ENCODE data around the gene PGAP6. TPM values are rescaled to one million over a fixed set of nuclear protein-coding genes. Genes with fewer than 3 reads are reported as not detected.

Gene PGAP6
- total and polyA plus RNA-seq, 4 donors = 38.0 to 100.0 (median 68.1) TPM

- DNase-seq (no peak), ATAC-seq (ENCODE audit: insufficient read depth, low FRiP score) (no peak)
- Histone ChIP-seq H3K4me3 (no peak overlapping the region), H3K36me3 (ENCODE audit: control insufficient read depth in 4 of 4, insufficient read depth in 4 of 4, low read length in 4 of 4) (peaks cover 0 to 61% (median 3%) of the 10 kb centered on the region in 4 donors), H3K9me3 (ENCODE audit: control insufficient read depth in 4 of 4, insufficient read depth in 3 of 4, low read length in 3 of 4) (no peaks in the 10 kb centered on the region), H3K27ac (ENCODE audit: low read depth in 1 of 2, low read length in 1 of 2) (no peak overlapping the region), H3K9ac (ENCODE audit: insufficient read depth in 1 of 2, low read length in 2 of 2) (no peak overlapping the region), H3K27me3 (ENCODE audit: control insufficient read depth in 3 of 3, insufficient read depth in 3 of 3, low read length in 2 of 3) (no peaks in the 10 kb centered on the region), H3K4me1 (ENCODE audit: control insufficient read depth in 5 of 5, insufficient read depth in 5 of 5, low read length in 5 of 5) (peaks cover 0 to 12% (median 4%) of the 10 kb centered on the region in 5 donors)
- TF ChIP-seq, protein P1, sequence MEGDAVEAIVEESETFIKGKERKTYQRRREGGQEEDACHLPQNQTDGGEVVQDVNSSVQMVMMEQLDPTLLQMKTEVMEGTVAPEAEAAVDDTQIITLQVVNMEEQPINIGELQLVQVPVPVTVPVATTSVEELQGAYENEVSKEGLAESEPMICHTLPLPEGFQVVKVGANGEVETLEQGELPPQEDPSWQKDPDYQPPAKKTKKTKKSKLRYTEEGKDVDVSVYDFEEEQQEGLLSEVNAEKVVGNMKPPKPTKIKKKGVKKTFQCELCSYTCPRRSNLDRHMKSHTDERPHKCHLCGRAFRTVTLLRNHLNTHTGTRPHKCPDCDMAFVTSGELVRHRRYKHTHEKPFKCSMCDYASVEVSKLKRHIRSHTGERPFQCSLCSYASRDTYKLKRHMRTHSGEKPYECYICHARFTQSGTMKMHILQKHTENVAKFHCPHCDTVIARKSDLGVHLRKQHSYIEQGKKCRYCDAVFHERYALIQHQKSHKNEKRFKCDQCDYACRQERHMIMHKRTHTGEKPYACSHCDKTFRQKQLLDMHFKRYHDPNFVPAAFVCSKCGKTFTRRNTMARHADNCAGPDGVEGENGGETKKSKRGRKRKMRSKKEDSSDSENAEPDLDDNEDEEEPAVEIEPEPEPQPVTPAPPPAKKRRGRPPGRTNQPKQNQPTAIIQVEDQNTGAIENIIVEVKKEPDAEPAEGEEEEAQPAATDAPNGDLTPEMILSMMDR (IDR thresholded peaks at IDR 0.05; ENCODE audit: control extremely low read depth, extremely low read depth) = no peak
- 95 to 98% methylated on average over 23 of the region's 23 CpGs for WGBS, 2 donors
These were observed 6.6 kb downstream of the PGAP6 start for GRCh38 chr16:375212-375611.

DNA sequence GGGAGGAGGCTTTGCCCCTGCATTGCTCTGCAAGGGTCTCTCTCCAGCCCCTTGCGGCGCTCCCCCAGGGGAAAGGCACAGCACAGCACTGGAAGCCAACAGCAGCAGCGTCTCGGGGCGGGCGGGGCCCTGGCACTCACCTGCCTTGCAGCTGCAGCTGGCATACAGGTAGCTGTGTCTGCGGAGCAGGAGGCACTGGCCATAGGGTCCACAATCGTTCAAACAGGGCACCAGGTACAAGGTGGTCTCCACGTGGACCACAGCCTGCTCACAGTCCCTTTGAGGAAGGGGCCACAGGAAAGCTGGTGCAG lies 7.2 kb downstream of the PGAP6 start:
- H3K36me3 ChIP-seq (ENCODE audit: control insufficient read depth in 4 of 4, insufficient read depth in 4 of 4, low read length in 4 of 4) = peaks cover 0 to 62% (median 3%) of the 10 kb centered on the region in 4 donors

GRCh38 chr16:373848-374615 lies 7.7 kb downstream of the PGAP6 start:
- TF ChIP-seq, protein P1 (IDR thresholded peaks at IDR 0.05; ENCODE audit: control extremely low read depth, extremely low read depth) = no peak
- H3K36me3 ChIP-seq (ENCODE audit: control insufficient read depth in 4 of 4, insufficient read depth in 4 of 4, low read length in 4 of 4) = peaks cover 0 to 62% (median 4%) of the 10 kb centered on the region in 4 donors
- H3K27ac ChIP-seq (ENCODE audit: low read depth in 1 of 2, low read length in 1 of 2) = no peak overlapping the region
- H3K9ac ChIP-seq (ENCODE audit: insufficient read depth in 1 of 2, low read length in 2 of 2) = no peak overlapping the region
- DNase-seq (no peak), ATAC-seq (ENCODE audit: insufficient read depth, low FRiP score) (no peak)
- H3K4me3 ChIP-seq = no peak overlapping the region
- no peaks in the 10 kb centered on the region for H3K9me3 ChIP-seq (ENCODE audit: control insufficient read depth in 4 of 4, insufficient read depth in 3 of 4, low read length in 3 of 4)
- H3K27me3 ChIP-seq (ENCODE audit: control insufficient read depth in 3 of 3, insufficient read depth in 3 of 3, low read length in 2 of 3) = no peaks in the 10 kb centered on the region
- H3K4me1 ChIP-seq (ENCODE audit: control insufficient read depth in 5 of 5, insufficient read depth in 5 of 5, low read length in 5 of 5) = peaks cover 0 to 14% (median 4%) of the 10 kb centered on the region in 5 donors
- WGBS, 2 donors = 93 to 94% methylated on average over 43 to 44 of the region's 44 CpGs

More for the DNA sequence above, 7.2 kb downstream of the PGAP6 start:
- DNase-seq (no peak), ATAC-seq (ENCODE audit: insufficient read depth, low FRiP score) (no peak)
- H3K9ac ChIP-seq (ENCODE audit: insufficient read depth in 1 of 2, low read length in 2 of 2) = no peak overlapping the region
- peaks cover 0 to 12% (median 4%) of the 10 kb centered on the region in 5 donors for H3K4me1 ChIP-seq (ENCODE audit: control insufficient read depth in 5 of 5, insufficient read depth in 5 of 5, low read length in 5 of 5)
- H3K4me3 ChIP-seq = no peak overlapping the region
- H3K9me3 ChIP-seq (ENCODE audit: control insufficient read depth in 4 of 4, insufficient read depth in 3 of 4, low read length in 3 of 4) = no peaks in the 10 kb centered on the region
- 91 to 97% methylated on average over 7 to 9 of the region's 9 CpGs for WGBS, 2 donors
- no peak overlapping the region for H3K27ac ChIP-seq (ENCODE audit: low read depth in 1 of 2, low read length in 1 of 2)
- TF ChIP-seq, protein P1 (IDR thresholded peaks at IDR 0.05; ENCODE audit: control extremely low read depth, extremely low read depth) = no peak
- no peaks in the 10 kb centered on the region for H3K27me3 ChIP-seq (ENCODE audit: control insufficient read depth in 3 of 3, insufficient read depth in 3 of 3, low read length in 2 of 3)

Data from lung (tissue), 12 donors.